ENCODE measurements around the gene MICAL3.
"Not testable (repeated sequence)": the region's sequence is repeated elsewhere in the genome, so short reads cannot be mapped to it uniquely, and the experiment has no call there.

Gene MICAL3

DNA sequence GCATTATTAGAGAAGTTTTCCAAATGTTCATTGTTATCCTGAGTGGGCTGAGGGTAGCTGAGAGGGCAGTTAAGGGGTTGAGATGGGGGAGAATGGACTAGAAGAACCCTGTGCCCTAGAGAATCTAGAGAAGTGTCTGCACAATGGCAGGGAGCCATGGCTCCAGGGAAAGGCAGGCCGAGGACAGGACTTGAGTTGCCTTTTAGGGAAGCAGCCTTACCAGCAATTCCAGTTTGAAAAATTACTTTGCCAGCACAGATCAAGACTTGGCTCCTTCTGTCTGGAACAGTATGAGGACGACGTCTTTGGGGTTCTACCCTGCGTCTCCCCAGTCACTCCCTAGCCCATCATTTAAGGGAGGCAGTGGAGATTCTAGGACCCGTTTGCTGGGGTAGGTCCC, 25.7 kb upstream of the MICAL3 start:
- no peak for TF ChIP-seq CTCF (IDR thresholded peaks at IDR 0.05; ENCODE audit: low read length, missing control alignments)
- no peak overlapping the region for H3K4me3 ChIP-seq (replicated peaks; ENCODE audit: low read depth, low read length)
- DNase-seq (ENCODE audit: low read depth) = no peak

DNA sequence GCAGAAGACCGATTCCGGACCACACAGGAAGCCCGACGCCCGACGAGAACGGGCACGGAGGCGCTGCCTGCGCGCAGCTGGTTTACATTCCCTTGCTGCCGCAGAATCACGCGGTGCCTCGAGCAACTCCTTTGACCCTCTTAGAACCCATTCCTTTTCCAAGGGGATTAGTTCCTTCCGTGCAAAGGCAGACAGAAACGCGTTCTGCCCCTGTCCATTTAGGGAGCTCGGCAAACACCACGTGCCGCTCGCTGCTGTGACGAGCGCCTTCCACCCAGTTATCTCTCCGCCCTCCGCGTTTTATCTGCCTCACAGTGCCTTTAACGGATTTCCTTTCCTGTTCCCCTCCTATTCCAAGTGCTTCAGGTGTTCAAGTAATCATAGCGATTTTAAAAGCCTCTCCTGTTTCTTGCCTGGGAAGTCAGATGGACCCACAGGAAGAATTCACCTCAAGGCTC, 24.1 kb upstream of the MICAL3 start:
- no peak for DNase-seq (ENCODE audit: low read depth)
- no peak overlapping the region for H3K4me3 ChIP-seq (replicated peaks; ENCODE audit: low read depth, low read length)
- no peak for TF ChIP-seq CTCF (IDR thresholded peaks at IDR 0.05; ENCODE audit: low read length, missing control alignments)

- no peak for TF ChIP-seq CTCF (IDR thresholded peaks at IDR 0.05; ENCODE audit: low read length, missing control alignments)
- no peak overlapping the region for H3K4me3 ChIP-seq (replicated peaks; ENCODE audit: low read depth, low read length)
- no peak for DNase-seq (ENCODE audit: low read depth)
Measured at GRCh38 chr22:18048041-18048440, 23.7 kb upstream of the MICAL3 start.

DNA sequence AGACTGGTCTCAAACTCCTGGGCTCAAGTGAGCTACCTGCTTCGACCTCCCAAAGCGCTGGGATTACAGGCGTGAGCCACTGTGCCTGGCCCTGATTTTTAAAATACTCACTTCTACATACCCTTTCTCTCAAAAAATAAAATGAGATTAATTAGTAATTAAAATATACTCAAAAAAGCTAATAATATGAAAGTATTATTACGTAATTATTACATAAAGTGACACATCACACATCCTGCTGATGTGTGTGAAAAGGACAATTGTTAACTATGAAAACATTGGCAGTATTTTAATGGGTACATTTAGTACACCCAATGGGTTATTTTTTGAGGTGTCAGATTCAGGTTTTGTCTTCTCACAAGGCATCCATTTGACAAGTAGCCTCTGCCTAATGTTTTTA, 21.4 kb upstream of the MICAL3 start:
- no peak for TF ChIP-seq CTCF (IDR thresholded peaks at IDR 0.05; ENCODE audit: low read length, missing control alignments)
- DNase-seq (ENCODE audit: low read depth) = no peak
- no peak overlapping the region for H3K4me3 ChIP-seq (replicated peaks; ENCODE audit: low read depth, low read length)

GRCh38 chr22:18044548-18045271, 20.3 kb upstream of the MICAL3 start:
- DNase-seq (ENCODE audit: low read depth) = no peak
- TF ChIP-seq CTCF (IDR thresholded peaks at IDR 0.05; ENCODE audit: low read length, missing control alignments) = no peak

DNA sequence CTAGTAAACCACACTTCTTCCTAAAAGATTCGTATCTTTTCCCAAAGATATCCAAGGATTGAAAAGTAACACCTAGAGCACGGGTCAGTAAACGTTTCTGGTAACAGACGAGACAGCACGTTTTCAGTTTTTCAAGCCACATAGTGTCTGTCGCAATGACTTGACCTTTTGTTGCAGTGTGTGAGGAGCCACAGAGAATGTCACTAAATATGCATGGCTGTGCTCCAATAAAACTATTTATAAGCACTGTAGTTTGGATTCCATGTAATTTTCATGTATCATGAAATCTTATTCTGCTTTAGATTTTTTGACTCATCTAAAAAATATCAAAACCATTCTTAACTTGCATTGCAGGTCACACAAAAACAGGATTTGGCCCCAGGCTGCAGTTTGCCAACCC, 18.3 kb upstream of the MICAL3 start:
- DNase-seq (ENCODE audit: low read depth) = no peak
- H3K4me3 ChIP-seq (replicated peaks; ENCODE audit: low read depth, low read length) = no peak overlapping the region
- TF ChIP-seq CTCF (IDR thresholded peaks at IDR 0.05; ENCODE audit: low read length, missing control alignments) = no peak

More at GRCh38 chr22:18044548-18045271, 20.3 kb upstream of the MICAL3 start:
- H3K4me3 ChIP-seq (replicated peaks; ENCODE audit: low read depth, low read length) = no peak overlapping the region

- not testable (repeated sequence) for DNase-seq (ENCODE audit: low read depth); H3K4me3 ChIP-seq (replicated peaks; ENCODE audit: low read depth, low read length)
Measured at GRCh38 chr22:18040898-18041297, 16.5 kb upstream of the MICAL3 start.

Measured in fibroblast of pulmonary artery (primary cell).